HepG2 (cell line): ENCODE measurements around the gene NPBWR2. TPM values are rescaled to one million over a fixed set of nuclear protein-coding genes. Genes with fewer than 3 reads are reported as not detected.

Source experiments
- CBFB ChIP-seq: sonication (generic); formaldehyde crosslinking; IDR thresholded peaks from 2 replicates; pipeline ENCODE4 v1.4.0; 2020; ENCODE audit warnings: missing genetic modification reagents
- ELF3 ChIP-seq: IDR thresholded peaks from 2 replicates; pipeline ENCODE4 v1.6.1; 2016; ENCODE audit warnings: missing genetic modification reagents, missing compliant biosample characterization
- GMEB2 ChIP-seq: IDR thresholded peaks from 2 replicates; pipeline ENCODE4 v1.6.1; 2016; ENCODE audit warnings: missing biosample characterization, missing genetic modification reagents, low read depth
- GTF2F1 ChIP-seq: fragments of 150-350 bp; IDR thresholded peaks from 2 replicates; pipeline ENCODE4 v1.6.1; 2014; ENCODE audit warnings: low read length
- HOXA9 ChIP-seq: sonication (generic); formaldehyde crosslinking; IDR thresholded peaks from 2 replicates; pipeline ENCODE4 v1.8.1; 2022; ENCODE audit warnings: missing genetic modification reagents, mild to moderate bottlenecking, moderate library complexity, borderline replicate concordance
- MZF1 ChIP-seq: sonication (generic); formaldehyde crosslinking; IDR thresholded peaks from 2 replicates; pipeline ENCODE4 v1.8.1; 2023; ENCODE audit warnings: mild to moderate bottlenecking, missing genetic modification reagents, borderline replicate concordance
- PRPF4 ChIP-seq: fragments of 200-400 bp; formaldehyde crosslinking; IDR thresholded peaks from 2 replicates; pipeline ENCODE4 v1.6.1; 2016; ENCODE audit warnings: low read length, low read depth; ENCODE audit not compliant: poor library complexity, severe bottlenecking
- RBM39 ChIP-seq: fragments of 200-400 bp; formaldehyde crosslinking; IDR thresholded peaks from one replicate; pipeline ENCODE4 v1.6.1; 2018; ENCODE audit warnings: antibody characterized with exemption, mild to moderate bottlenecking, low read depth, low read length; ENCODE audit not compliant: poor library complexity, severe bottlenecking
- RERE ChIP-seq: IDR thresholded peaks from 2 replicates; pipeline ENCODE4 v1.6.1; 2016; ENCODE audit warnings: low read depth, missing genetic modification reagents, missing compliant biosample characterization
- RNF2 ChIP-seq: fragments of 450-650 bp; conservative IDR thresholded peaks from 2 replicates; pipeline ENCODE4 v1.6.1; 2016; ENCODE audit warnings: low read depth
- SMARCC2 ChIP-seq: fragments of 450-650 bp; IDR thresholded peaks from 2 replicates; pipeline ENCODE4 v1.6.1; 2017; ENCODE audit warnings: antibody characterized with exemption, mild to moderate bottlenecking
- SRY ChIP-seq: sonication (generic); formaldehyde crosslinking; IDR thresholded peaks from 2 replicates; pipeline ENCODE4 v1.8.0; 2022; ENCODE audit warnings: mild to moderate bottlenecking, missing genetic modification reagents
- THAP11 ChIP-seq: IDR thresholded peaks from 2 replicates; pipeline ENCODE4 v1.6.1; 2016; ENCODE audit warnings: missing biosample characterization, missing genetic modification reagents
- U2AF1 ChIP-seq: fragments of 200-400 bp; formaldehyde crosslinking; optimal IDR thresholded peaks from 2 replicates; pipeline ENCODE3; 2017; ENCODE audit warnings: mild to moderate bottlenecking, low read depth, low read length
- ZBTB7B ChIP-seq: sonication (generic); formaldehyde crosslinking; IDR thresholded peaks from 2 replicates; pipeline ENCODE4 v1.4.0; 2020; ENCODE audit warnings: missing genetic modification reagents
- ZFP90 ChIP-seq: sonication (generic); formaldehyde crosslinking; IDR thresholded peaks from 2 replicates; pipeline ENCODE4 v1.8.0; 2022; ENCODE audit warnings: missing genetic modification reagents, mild to moderate bottlenecking, inconsistent platforms, borderline replicate concordance
- ZNF350 ChIP-seq: sonication (generic); formaldehyde crosslinking; IDR thresholded peaks from 2 replicates; pipeline ENCODE4 v1.4.0; 2020; ENCODE audit warnings: mild to moderate bottlenecking, low read depth, missing genetic modification reagents, borderline replicate concordance
- ZNF362 ChIP-seq: sonication (generic); formaldehyde crosslinking; IDR thresholded peaks from 2 replicates; pipeline ENCODE4 v1.4.0; 2020; ENCODE audit warnings: missing genetic modification reagents, mild to moderate bottlenecking, borderline replicate concordance
- ZNF605 ChIP-seq: sonication (generic); formaldehyde crosslinking; IDR thresholded peaks from 2 replicates; pipeline ENCODE4 v1.8.0; 2022; ENCODE audit warnings: mild to moderate bottlenecking, missing genetic modification reagents
- polyA plus RNA-seq, 8 experiments: library from polyadenylated mRNA; depleted of rRNA in 3 of 8; stranded (reverse) in 7 of 8; unstranded in 1 of 8; fragments of >200 nt; fragmentation: Illumina TruSeq in 4 of 8; extraction: Trizol in 4 of 8; gene quantifications; 2 replicates each; pipeline versions ENCODE4 v1.2.1 to v1.2.3, GENCODE V29; 2011 to 2016; ENCODE audit warnings: low read depth in 4 of 8, missing spikeins in 1 of 8, mixed read lengths in 1 of 8; ENCODE audit not compliant: insufficient read depth in 1 of 8
- total RNA-seq, 5 experiments: library from RNA; depleted of rRNA; stranded (reverse); fragments of >200 nt; fragmentation: Illumina TruSeq; extraction: Trizol; gene quantifications; 2 replicates each; pipeline ENCODE4 v1.2.3, GENCODE V29; 2016; ENCODE audit warnings: low read depth in 1 of 5
- TF ChIP-seq, protein P1 (sequence below): sonication (generic); formaldehyde crosslinking; IDR thresholded peaks from 2 replicates; pipeline ENCODE4 v1.4.0; 2020; ENCODE audit warnings: mild to moderate bottlenecking, missing genetic modification reagents

NPBWR2 gene
- total and polyA plus RNA-seq, 2 of the 13 experiments (the other 11 are each of a cell fraction or from before 2014, with no cell fraction given), result not detected

- TF ChIP-seq GMEB2 (no peak), ZBTB7B (CRISPR knock-in tag) (no peak), HOXA9 (CRISPR knock-in tag) (no peak), RBM39 (peak; percentile 40), PRPF4 (no peak), SRY (CRISPR knock-in tag) (peak; percentile 25; the same call in 1 of the 2 replicates), U2AF1 (peak; percentile 10), ZNF350 (CRISPR knock-in tag) (no peak; the same call in 1 of the 2 replicates), RERE (no peak), ZNF362 (CRISPR knock-in tag) (no peak), ZFP90 (CRISPR knock-in tag) (0 out of 2 replicates have a peak, but pooled peaks have one; percentile 15), SMARCC2 (no peak), GTF2F1 (no peak), RNF2 (no peak), ELF3 (no peak), THAP11 (CRISPR knock-in tag) (peak; percentile 53; the same call in 1 of the 2 replicates), ZNF605 (CRISPR knock-in tag) (0 out of 2 replicates have a peak, but pooled peaks have one; percentile 59), CBFB (peak; percentile 14; the same call in 1 of the 2 replicates), MZF1 (no peak)
- TF ChIP-seq, protein P1, sequence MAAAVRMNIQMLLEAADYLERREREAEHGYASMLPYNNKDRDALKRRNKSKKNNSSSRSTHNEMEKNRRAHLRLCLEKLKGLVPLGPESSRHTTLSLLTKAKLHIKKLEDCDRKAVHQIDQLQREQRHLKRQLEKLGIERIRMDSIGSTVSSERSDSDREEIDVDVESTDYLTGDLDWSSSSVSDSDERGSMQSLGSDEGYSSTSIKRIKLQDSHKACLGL (CRISPR knock-in tag), result no peak; the same call in 1 of the 2 replicates
Measured at GRCh38 chr20:64079273-64080012, 27.9 kb downstream of the NPBWR2 start, which contains the start of gene RGS19 (continued).
